NCI-H446 (cell line): Measurements from ENCODE around the gene APCDD1.
"Not testable (repeated sequence)": the region's sequence is repeated elsewhere in the genome, so short reads cannot be mapped to it uniquely, and the experiment has no call there.

Source experiments
- DNase-seq, 2 experiments: peaks; one replicate each; lab custom pipeline; 2025; lab: John Stamatoyannopoulos, UW

Gene APCDD1

DNA sequence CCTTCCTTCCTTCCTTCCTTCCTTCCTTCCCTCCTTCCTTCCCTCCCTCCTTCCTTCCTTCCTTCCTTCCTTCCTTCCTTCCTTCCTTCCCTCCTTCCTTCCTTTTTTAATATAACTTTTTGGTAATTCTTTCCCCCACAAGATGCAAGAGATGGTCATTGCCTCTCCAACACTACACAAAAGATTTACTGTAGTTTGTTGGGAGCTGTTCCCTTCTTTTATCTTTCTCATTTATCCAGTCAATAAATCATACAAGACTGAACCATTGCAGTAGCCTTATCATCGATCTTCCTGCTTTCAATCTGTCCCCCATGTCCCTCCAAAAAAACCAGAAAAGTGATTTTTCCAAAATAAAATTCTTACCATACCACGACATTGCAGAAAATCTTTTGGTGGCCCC, 8.2 kb downstream of the APCDD1 start:
- no peak for DNase-seq

DNA sequence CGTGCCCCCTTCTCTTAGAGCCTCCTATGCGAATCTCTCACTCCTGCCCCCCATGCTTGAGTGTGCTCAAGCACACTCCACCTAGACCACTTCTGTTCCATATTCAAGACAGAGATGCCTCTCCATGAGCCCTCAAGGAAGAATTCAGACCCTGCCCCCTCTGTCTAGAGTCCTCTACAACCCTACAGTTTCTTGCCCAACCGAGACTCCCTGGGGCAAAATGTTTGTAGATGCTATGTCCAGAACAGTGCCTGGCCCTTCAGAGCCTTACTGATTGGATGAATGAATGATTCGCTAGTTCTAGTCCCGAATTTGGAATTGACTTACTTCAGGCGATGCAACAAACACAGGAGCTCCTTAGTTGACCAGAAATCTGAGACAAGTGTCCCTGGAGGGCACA, 8.7 kb downstream of the APCDD1 start:
- DNase-seq, result no peak

DNA sequence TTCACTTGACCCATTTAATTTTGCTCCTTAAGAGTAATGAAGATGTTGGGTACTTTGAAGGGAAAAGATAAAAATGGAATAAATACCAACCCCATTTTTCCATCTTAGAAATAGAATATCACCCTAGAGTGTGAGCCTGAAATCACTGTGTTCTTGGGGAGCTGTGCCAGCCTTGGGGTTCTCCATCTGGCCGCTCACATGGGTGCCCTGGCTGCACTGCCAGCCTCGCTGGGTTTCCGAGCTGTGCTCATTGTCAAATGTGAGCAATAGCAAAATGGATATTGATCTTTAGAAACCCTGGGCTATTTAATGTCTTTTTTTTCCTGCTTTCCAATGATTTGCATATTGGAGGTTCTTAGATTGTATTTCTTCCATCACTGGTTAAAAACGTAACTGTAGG, 9.3 kb downstream of the APCDD1 start:
- no peak for DNase-seq

DNA sequence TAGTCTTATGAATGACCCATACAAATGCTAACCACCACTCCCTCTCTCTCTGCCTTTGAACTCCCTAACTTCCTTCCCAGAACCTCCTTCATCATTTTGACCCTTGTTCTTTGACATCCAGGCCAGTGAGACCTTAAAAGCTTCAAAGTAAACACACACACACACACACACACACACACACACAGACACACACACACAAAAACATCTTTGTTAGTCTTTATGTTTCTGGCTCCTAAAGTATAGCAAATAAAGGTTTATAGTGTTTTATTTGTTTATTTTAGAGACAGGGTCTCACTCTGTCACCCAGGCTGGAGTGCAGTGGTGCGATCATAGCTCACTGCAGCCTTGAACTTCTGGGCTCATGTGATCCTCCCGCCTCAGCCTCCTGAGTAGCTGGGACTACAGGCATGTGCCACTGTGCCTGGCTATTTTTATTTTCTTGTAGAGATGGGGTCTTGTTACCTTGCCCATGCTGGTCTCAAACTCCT, 9.8 kb downstream of the APCDD1 start:
- not testable (repeated sequence) for DNase-seq

DNA sequence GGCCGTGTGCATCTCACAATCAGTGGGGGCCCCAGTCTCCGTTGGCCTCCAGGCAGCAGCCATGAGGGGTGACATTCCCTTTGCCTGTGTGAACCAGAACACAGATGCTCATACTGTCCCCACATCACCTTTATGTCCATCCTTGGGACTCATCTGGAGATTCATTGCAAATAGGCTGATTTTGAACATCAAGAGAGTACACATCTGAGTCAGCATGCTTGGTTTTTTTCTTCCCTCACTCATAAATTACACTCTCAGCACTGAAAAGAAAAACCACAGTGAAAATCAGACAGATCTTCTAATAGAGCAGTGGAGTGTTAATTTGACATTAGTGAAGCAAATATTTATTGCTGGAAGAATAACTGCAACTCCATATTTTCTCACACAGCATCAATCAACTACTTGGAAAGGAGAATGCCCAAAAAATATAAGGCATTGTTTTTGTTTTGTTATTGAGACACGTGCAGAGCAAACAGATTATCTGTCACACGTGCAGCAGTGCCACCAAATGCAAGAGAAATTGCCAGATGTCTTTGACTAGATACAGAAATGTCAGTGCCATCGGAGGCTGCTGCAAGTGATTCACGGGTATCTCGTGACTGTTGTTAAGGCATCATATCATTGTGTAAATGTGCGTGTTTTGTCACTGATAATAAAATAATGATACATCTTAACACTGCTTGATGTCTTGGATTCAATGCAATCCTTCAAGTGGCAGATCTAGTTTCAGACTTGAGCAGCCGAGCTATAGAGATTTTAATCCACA, 10.9 kb downstream of the APCDD1 start:
- no peak for DNase-seq

DNA sequence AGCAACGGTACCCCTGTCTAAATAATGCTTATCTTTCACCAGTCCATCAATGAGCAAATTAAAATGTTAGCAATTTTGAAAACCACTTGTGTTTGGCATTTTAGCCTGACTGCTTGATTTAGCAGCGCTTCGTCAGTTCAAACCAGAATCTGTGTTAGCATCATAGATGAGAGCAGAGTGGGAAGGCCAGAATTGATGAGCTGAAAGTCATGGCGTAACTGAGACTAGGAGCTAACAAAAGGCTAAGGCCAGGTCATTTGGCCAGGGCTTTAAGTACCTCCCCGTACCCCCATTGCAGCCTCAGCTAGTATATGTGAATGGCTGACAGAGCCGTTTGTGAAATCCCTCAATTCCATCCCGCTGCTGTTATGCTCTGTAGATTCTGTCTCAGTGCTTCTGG, 16.0 kb downstream of the APCDD1 start:
- DNase-seq, result no peak

DNA sequence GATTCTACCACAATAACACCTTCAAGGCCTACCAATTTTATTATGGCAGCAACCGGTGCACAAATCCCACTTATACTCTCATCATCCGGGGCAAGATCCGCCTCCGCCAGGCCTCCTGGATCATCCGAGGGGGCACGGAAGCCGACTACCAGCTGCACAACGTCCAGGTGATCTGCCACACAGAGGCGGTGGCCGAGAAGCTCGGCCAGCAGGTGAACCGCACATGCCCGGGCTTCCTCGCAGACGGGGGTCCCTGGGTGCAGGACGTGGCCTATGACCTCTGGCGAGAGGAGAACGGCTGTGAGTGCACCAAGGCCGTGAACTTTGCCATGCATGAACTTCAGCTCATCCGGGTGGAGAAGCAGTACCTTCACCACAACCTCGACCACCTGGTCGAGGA, 17.1 kb downstream of the APCDD1 start:
- no peak for DNase-seq

DNA sequence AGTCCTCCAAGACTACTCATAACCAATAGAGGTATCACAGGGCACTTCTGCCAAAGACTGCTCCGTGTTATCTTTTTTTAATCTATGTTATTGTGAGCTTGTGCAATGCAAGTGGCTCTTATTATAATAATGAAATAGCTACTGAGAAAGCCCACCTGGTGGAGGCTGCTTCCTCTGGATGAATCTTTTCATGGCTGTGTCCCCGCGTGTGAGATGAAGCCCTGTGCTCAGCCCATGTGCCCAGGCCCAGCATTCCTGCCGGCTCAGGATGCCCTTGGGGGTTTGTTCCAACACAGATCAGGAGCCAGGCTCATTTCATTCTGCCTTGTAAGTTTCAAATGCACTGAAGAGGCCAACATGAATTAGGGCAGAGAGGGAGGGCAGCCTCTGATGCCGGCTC, 18.7 kb downstream of the APCDD1 start:
- no peak for DNase-seq

DNA sequence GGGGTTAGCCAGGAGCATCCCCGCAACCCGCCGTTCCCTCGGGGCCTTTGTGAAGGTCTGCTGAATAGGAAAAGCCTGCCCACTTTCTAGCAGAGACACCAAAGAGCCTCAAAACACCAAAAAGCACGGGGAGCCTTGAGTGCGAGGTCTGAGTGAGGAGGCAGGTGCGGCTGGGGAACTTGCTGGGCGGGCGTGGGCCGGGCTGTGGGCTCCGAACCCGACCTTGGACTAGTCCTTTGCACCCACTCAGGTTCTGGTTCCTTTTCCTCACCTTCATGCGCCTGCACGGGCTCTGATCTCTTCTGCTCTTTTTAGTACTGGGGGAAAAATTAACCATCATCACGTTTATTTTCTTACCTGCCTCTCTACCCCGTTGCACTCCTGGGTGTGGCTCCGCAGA, 19.9 kb downstream of the APCDD1 start:
- no peak for DNase-seq

DNA sequence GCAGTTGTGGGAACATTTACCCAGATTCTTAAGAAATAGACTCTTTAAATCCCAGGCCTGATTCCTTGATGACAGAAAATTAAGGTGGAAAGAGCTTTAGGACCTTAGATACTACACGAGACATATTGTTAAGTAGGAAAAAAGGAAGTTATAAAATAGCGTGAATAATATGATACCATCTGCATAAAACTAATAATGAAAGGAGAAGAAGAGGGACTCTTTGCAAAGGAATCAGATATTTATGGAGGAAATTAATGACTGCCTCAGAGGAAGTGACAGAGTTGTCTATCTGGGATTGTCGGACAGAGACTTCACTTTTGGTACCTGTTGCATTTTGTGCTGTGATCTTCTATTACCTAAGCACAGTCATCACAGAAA, 20.8 kb downstream of the APCDD1 start:
- no peak for DNase-seq

DNA sequence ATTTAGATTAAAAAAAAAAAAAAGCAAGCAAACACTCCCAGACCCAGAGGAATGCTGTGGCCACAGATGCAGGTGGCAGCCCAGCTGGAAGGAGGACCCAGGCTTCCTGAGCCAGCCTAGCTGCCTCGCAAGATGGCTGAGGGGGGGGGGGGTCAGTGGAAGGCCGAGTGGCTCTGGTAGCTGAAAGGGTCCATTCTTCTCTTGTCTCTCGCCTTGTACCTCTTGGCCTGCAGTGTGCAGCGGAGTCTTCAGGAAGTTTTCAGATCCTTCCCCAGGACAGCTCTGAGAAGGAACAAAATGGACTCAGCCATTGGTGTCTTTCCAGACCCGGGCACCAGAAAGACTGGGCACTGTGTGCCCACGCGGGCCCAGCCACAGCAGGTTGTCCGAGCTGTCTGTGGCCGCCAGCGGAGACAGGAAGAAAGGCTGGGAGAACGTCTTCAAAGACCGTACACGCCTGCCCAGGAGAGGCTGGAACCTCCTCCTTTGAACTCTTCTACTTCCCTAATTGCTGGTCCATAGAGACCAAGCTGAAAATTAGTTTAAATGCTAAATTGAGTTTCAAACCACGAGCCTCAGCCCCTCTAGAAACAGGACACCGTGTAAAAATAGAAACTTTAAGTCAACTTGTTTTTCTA, 21.3 kb downstream of the APCDD1 start:
- no peak for DNase-seq

DNA sequence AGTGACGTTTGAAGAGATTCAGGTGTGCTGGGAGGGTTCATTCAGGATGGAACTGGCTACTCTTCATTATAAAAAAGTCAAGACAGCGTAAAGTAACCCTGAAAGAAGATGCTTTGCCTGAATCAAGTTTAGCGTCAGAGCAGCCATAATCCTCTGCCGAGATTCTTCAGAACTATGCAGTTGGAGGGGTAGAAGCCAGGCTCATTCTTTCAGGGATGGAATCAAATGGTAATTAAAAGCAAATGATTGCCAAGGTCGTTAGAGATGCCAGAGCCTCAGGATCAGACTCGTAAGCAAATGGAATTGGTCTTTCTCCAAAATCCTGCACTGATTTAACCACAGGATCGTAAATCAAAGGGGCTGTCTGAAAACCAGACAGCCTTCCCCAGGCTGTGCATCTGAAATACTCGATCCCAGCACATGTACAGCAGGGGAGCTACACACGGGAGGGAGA, 21.9 kb downstream of the APCDD1 start:
- DNase-seq, result peak in 1 of 2 experiments; percentile 73

DNA sequence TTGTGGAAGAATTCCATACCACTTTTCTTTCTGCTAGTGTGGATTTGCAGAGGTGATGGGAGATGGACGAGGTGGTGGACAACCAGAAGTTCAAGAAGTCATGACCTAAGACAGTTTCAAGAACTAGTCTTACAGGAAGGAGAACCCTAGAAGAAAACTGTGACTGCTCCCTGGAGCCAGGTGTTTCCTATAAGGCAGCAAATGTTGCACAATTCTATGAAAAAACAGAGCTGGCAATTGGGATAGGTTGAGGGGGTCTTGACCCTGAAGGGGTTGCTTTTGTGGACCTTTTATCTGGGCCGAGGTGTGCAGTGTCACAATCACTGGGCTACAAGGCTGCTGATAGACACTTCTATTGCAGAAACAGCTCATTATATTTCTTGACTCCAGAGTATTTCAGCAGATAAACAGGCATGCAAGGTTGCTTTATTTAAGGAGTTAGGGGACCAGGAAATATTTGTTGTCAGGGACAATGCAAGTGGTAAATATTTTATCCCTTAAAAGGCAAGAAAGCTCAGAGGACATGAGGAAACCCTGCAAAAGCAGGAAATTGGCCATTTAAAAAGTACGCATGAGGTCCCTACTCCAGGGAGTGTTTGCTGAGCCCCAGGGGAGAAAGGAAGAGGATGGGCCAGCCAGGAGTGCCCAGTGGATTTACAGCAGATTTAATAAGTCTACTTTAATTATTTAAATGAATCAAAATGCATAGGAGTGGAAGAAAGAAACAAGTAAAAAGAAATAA, 22.9 kb downstream of the APCDD1 start:
- no peak for DNase-seq

DNA sequence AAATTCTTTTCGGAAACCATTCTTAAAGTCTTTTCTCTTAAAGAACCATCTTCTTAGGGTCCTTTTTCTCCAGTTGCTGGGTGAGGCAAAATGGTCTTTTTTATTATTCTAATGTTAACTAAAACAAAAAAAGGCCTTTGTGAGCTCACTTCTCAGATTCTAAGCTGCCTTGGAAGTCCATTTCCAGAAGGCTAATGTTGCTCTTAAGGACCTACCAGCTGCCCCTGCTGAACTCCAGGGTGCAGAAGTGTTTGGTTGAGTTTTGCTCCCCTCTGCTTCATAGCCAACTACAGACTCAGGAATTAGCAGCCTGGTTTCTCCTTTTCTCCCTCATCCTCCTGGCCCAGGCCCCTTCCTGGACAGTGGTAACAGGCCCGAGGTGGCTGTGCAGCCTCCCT, 23.4 kb downstream of the APCDD1 start:
- DNase-seq, result no peak

DNA sequence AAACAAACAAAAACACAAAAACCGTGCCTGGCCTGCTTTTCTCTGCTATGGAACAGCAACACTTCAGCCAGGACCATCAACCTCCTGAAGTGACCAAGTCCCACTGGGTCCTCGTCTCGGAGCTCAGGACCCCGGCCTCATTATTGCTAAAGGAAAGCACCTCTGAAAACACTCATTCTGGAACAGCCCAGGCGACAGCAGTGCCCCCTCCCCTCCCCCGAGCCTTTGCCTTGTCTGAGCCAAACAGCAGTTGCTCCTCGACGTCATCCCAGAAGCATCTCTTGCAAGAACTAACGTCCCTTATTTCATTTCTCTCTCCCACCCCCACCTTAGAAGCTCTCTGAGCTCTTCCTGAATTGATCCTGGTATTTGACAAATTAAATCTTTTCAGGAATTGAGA, 27.4 kb downstream of the APCDD1 start:
- no peak for DNase-seq

DNA sequence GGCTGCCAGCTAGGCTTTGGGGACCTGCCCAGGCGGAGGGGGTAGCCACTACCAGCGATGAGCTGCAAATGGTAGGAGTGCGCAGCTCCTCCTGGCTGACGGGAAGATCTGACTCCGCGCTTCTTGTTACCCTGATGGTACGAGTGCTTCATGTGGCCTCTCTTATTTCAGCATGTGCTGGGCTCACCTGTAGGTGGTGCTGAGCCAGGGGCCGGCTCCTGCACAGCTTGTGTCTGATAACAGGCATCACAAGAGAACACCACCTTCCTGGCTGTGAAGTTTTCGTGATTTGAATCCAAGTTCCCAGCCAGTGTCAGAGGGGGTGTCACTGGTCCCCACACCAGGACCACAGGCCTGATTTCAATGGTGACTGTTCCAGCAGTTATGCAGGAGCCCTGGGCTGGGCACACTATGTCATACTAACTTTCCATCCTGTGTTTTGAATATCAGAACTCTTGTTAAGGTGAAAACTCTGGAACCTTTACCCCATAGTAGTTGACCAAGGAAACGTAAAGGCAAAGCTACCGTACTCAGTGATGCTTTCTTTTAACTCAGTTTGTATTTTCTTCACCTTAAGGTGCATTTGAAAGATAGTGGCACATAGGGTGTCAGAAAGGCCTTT, 28.0 kb downstream of the APCDD1 start:
- no peak for DNase-seq

DNA sequence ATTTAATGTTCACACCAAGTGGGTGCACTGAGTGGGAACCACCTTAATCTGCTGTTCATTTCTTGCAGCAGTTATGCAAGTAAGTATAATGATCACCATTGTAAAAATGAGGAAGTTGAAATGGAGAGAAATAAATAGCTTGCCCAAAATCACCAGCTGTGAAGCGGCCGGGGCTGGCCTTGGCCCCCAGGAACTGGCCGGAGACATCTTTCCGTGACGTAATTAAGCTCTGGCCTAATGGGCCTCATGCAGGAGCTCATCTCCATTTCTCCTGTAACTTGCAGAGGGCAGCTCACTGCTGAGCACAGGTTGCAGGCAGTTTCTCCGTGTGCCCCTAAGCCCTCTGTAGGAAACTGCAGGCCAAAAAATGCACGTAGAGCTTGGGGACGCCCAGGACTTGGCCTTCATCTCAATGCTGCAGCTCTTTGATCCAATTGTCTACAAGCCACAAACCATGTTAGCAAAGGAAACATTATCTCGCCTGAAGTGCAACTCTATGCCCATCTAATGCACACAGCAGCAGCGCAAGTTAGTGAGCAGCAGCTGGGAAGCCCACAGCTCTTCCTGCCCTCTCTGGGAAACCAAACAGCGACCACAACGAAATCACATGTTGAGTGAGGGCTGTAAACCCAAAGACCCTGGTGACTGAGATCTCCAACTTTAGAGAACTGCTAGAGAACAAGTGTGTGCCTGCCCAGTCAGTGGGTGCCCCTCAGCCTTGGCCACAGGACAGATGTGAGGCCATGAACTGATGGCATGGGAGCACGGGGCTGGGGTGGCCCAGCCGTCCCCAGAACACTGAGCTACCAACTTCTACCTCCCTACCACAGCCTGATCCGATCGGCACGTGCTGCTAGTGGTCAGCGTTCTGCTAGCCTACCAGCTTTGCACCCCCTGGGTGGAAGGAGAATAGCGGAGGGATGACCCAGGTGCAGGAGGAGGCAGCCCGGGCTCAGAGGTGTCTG, 28.8 kb downstream of the APCDD1 start:
- DNase-seq, result no peak

DNA sequence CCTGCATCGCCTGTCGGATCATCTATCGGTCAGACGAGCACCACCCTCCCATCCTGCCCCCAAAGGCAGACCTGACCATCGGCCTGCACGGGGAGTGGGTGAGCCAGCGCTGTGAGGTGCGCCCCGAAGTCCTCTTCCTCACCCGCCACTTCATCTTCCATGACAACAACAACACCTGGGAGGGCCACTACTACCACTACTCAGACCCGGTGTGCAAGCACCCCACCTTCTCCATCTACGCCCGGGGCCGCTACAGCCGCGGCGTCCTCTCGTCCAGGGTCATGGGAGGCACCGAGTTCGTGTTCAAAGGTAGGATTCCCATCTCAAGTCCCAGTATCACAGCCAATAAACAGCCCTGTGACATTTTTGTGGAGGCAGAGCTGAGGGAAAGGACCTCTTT, 31.0 kb downstream of the APCDD1 start:
- DNase-seq, result no peak

DNA sequence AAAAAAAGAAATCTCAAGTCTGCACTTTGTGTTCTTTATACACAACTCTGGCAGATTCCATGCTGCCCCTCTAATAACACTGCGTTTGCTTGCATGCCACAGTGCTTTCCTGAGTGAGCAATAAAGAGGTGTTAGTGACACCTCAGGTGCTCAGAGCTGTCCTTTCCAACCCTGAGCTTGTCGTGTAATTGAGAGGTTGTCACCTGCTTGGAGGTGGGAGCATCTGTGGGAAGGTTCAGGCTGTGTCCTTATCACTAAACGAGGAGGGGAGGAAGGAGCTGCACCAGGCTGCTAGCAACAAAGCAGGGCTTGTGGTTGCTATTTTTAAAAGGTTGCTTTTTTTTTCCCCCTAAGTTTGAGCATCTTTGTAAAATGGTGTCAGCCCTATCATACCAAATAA, 31.9 kb downstream of the APCDD1 start:
- DNase-seq, result no peak

DNA sequence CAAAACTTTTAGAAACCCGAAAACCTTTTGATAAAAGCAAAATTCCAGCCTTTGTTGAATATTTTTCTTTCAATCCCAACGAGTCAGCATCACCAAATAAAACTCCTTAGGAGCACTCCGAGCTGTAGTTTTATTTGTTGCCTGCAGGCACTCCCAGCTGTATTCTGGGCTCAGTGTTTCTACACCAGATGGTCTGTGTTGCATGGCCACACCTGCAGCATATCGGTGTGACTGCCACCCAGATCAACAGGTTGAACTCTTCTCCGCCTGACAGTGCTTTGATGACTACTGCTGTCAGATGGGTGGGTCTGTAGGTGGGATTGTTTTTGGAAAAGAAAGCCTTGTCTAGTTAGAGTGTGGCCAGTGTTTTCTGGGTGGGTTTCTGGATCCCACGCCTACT, 32.7 kb downstream of the APCDD1 start:
- no peak for DNase-seq

DNA sequence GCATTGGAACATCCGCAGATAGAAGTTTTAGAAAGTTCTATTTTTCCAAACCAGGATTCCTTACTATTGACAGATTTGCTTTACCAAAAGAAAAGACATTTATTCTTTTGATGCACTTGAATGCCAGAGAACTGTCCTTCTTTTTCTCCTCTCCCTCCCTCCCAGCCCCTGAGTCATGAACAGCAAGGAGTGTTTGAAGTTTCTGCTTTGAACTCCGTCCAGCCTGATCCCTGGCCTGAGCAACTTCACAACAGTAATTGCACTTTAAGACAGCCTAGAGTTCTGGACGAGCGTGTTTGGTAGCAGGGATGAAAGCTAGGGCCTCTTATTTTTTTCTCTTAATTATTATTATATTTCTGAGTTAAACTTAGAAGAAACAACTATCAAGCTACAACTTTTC, 33.6 kb downstream of the APCDD1 start:
- no peak for DNase-seq
